Measurements from ENCODE around the gene CXCL9. TPM values are rescaled to one million over a fixed set of nuclear protein-coding genes. Genes with fewer than 3 reads are reported as not detected.

Gene CXCL9
- total RNA-seq, result under 0.01 TPM in 1 of 2 replicates, not detected in the other

GRCh38 chr4:76007089-76007862 is at the start of gene CXCL9:
Gene CXCL9 (minus strand): TSS chr4:76007509. CDS start chr4:76007449, 60 bp downstream.

GRCh38 chr4:76035799-76036380 is 28.6 kb upstream of the CXCL9 start, which contains the start of gene CXCL11:
Gene CXCL11 (minus strand): TSS chr4:76036070. CDS start chr4:76035987, 83 bp downstream.

GRCh38 chr4:76023389-76023788 is 16.1 kb upstream of the CXCL9 start, which contains the start of gene CXCL10:
Gene CXCL10 (minus strand): TSS chr4:76023497. CDS start chr4:76023431, 66 bp downstream.

Other genes starting within 250 kb of the CXCL9 start
- gene PPEF2, start 105.1 kb downstream of the CXCL9 start, total RNA-seq, result under 0.01 TPM in 1 of 2 replicates, not detected in the other
- 28.9 and 40.4 TPM in 2 replicates for gene NAAA, start 66.5 kb downstream of the CXCL9 start, total RNA-seq
- 47.3 and 50.5 TPM in 2 replicates for gene SDAD1, start 16.6 kb downstream of the CXCL9 start, total RNA-seq
- 0.43 TPM in 1 of 2 replicates, not detected in the other for gene CXCL10, start 16.0 kb upstream of the CXCL9 start, total RNA-seq
- 0.14 TPM in 1 of 2 replicates, not detected in the other for gene CXCL11, start 28.6 kb upstream of the CXCL9 start, total RNA-seq
- gene ART3, start 67.2 kb upstream of the CXCL9 start, total RNA-seq, result not detected in 2 replicates
- gene NUP54, start 140.9 kb upstream of the CXCL9 start, total RNA-seq, result 30.9 and 70.4 TPM in 2 replicates
- gene SCARB2, start 206.3 kb upstream of the CXCL9 start, total RNA-seq, result 144 and 152 TPM in 2 replicates
- gene FAM47E, start 244.2 kb upstream of the CXCL9 start, total RNA-seq, result not detected in 2 replicates